G401 (cell line): ENCODE data around the gene LDLRAD4. TPM values are rescaled to one million over a fixed set of nuclear protein-coding genes. Genes with fewer than 3 reads are reported as not detected.
A peak's percentile ranks its signal among the peaks of the same experiment; 100 is the strongest.

Experiments used
- DNase-seq: peaks from one replicate; pipeline ENCODE4 v3.0.0-alpha.2; 2015; ENCODE audit warnings: low spot score
- in situ Hi-C: cut with HindIII; loops from 2 replicates; pipeline ENCODE4 v1.10.0; 2016; ENCODE audit warnings: low sequenced_read_pairs, mixed read lengths
- total RNA-seq: library from RNA; depleted of rRNA; stranded (reverse); fragments of >200 nt; shearing (Covaris generic); gene quantifications from 2 replicates; pipeline ENCODE4 v1.2.3, GENCODE V29; 2014

Gene LDLRAD4
- total RNA-seq, 1 experiment from 2014 or later, result not detected

- in situ Hi-C loops, result no loop called here
- DNase-seq, result no peak
Observed at GRCh38 chr18:13425357-13426091, 207.0 kb downstream of the LDLRAD4 start.

- DNase-seq, result peak; percentile 99
- in situ Hi-C loops, result no loop called here
Observed at GRCh38 chr18:13427354-13427753, 208.8 kb downstream of the LDLRAD4 start.

DNA sequence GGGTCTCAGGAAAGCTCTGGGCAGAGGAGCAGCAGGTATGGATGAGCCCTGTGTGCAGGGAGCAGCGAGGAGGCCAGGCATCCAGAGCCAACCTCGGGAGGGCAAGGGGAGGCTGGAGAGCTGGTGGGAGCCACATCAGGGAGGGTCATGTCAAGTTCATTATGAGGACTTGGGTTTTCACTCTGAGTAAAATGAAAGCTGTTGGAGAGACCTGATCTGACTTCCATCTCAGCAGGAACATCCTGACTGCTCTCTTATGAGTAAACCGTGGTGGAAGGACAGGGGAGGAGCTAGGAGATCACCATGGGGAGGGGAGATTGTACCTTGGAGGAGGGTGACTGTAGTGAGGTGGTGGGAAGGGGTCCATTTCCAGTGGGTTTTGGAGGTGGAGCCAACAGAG lies 209.8 kb downstream of the LDLRAD4 start:
- no peak for DNase-seq
- in situ Hi-C loops, result no loop called here

DNA sequence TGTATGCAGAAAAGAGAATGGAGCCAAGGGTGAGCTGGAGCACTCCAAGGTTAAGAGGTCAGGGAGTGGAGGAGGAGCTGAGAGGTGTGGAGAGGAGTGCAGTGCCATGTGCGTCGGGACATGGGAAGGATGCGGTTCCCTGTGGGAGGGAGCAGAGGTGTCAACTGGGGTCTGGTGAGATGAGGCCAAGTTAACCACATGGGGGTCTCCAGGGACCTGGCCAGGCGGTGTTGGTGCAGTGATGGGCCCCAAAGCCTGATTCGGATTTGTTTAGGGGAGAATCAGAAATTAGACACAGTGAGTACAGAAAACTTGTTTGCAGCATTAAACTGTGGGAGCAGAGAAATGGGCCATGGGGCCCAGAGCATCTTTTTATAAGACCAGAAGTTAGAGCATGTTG lies 210.5 kb downstream of the LDLRAD4 start:
- in situ Hi-C loops, result no loop called here
- DNase-seq, result no peak

- in situ Hi-C loops, result no loop called here
- DNase-seq, result no peak
Observed at GRCh38 chr18:13429884-13430510, 211.4 kb downstream of the LDLRAD4 start.

DNA sequence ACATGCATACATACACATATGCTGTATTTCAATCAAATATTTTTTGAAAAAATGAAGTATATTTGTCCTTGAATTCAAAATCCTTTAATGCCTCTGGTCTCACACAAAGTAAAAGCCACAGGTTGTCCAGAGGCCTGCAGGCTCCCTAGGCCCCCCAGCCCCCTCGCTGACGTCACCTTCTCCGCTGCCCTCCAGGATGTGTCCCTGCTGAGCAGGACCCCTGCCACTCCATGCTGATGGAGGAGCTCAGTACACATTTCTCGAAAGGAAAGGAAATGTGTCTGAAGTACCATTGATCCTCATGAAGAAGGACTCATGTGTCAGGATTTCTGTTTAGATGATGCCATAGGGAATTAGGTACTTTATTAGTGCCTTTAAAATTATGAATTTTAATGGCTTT lies 212.1 kb downstream of the LDLRAD4 start:
- in situ Hi-C loops, result no loop called here
- no peak for DNase-seq

DNA sequence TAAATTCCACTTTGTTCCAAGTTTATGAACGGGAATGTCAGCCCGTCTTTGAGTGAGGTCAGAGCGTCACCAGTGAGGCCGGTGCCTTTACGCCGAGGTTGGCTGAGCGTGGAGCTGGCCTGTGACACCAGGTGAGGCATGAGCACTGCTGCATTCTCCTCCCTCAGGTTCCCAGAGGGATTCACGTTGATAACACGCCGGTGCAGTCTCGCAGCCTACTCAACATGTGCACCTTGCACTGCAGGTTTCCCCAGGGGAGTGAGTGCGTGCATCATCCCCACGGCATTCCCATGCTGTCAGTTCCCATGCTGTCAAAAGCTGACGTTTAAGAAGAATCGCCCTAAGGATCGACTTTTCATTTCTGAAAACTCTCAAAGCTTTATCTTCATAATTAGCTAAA lies 213.3 kb downstream of the LDLRAD4 start:
- no peak for DNase-seq
- in situ Hi-C loops, result no loop called here

DNA sequence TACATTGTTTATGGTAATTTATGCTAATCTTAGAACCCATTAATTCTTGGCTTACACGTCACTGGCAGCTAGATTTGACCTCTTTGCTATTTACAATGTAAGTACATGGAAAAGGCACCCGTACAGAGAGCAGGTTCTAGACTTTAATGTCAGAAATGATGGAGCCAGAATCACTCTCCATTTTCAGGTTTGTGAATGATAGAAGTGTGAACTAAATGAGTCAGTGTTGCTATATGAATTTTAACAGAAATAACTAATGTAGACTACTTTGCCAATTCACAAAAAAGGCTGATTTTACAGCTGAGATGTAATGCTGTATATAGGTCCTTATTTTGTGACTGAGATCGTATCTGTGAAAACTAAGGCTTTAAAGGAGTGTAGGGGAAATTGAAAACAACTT lies 214.6 kb downstream of the LDLRAD4 start:
- in situ Hi-C loops, result no loop called here
- no peak for DNase-seq

- in situ Hi-C loops, result no loop called here
- DNase-seq, result no peak
Observed at GRCh38 chr18:13433685-13434084, 215.1 kb downstream of the LDLRAD4 start.

DNA sequence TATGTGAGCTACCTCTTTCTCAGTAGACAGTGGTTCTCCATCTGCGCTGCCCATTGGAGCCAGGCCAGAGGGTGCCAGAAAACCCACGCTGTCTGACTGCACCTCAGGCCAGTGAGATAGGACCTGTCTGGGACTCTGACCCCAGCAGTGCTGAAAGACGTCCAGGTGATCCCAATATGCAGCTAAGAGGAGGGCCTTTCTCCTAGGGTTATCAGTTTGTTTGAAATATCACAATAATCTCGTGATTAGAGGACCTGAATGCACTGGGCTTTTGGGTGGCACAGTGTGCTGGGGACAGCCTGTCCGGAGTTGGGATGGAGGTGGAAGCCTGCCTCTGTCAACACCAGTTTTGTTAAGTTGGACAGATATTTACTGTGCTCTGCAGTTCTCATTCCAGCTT lies 216.3 kb downstream of the LDLRAD4 start:
- in situ Hi-C loops, result no loop called here
- no peak for DNase-seq

GRCh38 chr18:13435586-13436333 lies 217.2 kb downstream of the LDLRAD4 start:
- in situ Hi-C loops, result no loop called here
- DNase-seq, result no peak

GRCh38 chr18:13436576-13436975 lies 218.0 kb downstream of the LDLRAD4 start:
- in situ Hi-C loops, result no loop called here
- DNase-seq, result peak; percentile 87

- peak; percentile 68 for DNase-seq
- in situ Hi-C loops, result no loop called here
Observed at GRCh38 chr18:13437034-13437433, 218.5 kb downstream of the LDLRAD4 start.

DNA sequence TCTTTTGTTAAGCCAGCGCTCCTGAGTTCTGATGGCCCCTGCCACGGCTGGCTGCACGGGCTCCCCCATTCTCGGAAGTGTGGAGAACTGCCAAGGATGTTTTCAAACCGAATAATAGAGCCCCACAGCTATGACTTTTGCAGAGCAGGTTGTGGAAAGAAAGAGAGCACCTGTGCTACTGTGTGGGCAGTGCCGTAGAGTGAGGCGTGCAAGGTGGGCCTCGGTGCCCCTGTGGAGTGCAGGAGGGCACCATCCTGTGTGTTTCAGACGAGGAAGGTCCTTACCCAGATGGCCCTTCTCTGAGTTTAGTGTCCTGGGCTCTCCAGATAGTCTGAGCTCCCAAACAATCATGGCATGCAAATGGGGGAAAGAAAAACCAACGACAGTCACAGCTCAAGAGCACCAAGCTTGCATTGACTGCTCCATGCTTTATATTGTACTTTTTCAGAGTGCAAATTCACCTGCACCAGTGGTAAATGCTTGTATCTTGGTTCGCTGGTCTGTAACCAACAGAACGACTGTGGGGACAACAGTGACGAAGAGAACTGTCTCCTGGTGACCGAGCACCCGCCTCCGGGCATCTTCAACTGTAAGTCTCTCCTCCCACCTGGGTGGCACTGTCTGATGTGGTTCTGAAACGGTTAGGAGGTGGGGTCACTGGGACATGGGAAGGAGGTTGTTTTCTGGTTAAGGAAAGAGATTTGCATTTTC lies 219.4 kb downstream of the LDLRAD4 start:
- DNase-seq, result no peak
- in situ Hi-C loops, result no loop called here

DNA sequence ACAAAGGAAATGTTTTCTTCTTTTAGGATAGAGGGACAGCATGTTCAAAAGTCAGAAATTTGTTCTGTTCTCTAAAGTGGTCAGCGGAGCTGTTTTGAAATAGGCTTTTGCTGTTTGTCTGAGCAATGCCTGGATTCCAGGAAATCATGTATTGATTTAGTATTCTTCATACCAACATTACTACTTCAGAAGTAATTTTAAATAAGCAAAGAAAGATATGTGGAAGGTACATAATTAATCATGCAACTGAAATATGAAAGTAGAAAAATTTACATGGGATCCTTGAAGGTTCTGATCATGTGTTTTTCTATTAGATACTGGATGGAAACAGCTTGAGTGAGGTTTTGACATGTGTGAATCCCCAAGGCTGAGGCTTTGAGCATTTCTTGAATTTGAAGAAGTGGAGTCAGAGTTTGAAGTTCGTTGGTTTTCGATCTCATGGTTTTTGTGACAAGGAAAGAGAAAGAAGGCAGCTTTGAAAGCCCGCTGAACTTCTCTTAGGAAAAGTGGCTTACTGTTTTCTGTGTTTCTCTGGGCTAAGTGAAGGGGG lies 220.0 kb downstream of the LDLRAD4 start:
- in situ Hi-C loops, result no loop called here
- no peak for DNase-seq

GRCh38 chr18:13439461-13439860 lies 220.9 kb downstream of the LDLRAD4 start:
- DNase-seq, result no peak
- in situ Hi-C loops, result no loop called here

DNA sequence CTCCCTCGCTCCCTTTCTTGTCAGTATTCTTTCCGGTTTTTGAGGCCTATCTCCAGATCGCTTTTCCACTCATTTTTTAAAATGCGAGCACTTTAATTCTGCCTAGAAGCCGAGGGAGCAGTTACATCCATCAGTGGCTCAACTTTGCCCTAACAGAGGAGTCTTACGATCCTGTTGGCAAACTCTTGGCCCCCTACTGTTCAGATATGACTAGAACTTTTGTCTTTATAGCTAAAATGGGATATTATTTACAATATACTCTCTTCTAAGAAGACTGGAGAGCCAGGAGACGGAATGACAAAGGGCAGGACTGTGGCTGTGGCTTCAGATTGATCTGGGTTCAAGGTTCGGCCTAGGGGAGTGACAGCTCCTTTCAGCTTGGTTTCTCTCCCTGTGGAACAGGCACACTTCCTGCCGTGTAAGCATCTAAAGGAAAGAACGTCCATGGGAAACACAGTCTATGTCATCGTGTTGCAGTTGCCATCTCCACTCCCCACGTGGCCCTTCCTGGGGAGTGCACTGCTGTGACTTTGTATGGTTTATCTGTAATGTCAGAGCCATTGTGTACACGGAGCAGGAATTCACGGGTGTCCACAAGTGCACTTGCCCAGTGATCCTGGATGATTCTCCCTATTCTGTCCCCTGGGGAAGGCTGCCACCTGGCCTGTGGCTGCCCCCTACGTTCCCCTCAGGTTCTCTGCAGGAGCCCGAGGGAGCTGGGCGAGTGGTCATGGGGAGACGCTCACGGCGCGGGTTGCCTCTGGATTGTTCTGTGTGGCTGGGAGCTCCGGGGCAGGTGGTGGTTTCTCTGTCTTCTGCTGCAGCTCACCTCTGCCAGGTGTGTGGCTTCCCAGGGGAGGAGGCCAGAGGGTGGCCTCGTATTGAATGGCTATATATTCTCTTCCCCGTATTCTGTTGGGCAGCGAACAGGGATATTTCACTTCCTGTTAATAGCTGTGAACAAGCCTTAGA lies 222.0 kb downstream of the LDLRAD4 start:
- in situ Hi-C loops, result no loop called here
- DNase-seq, result no peak

GRCh38 chr18:13441736-13442135 lies 223.2 kb downstream of the LDLRAD4 start:
- in situ Hi-C loops, result no loop called here
- DNase-seq, result peak; percentile 93
